ENCODE results near the gene RALGPS1. TPM values are rescaled to one million over a fixed set of nuclear protein-coding genes. Genes with fewer than 3 reads are reported as not detected.

The RALGPS1 gene
- total RNA-seq, 2 experiments from 2014 or later, result 14.1 to 14.4 TPM

- Histone ChIP-seq H3K9me3 (ENCODE audit: low read length) (no peaks in the 10 kb centered on the region), H3K27ac (ENCODE audit: low read depth, low read length, poor library complexity, severe bottlenecking) (no peak overlapping the region), H3K4me1 (ENCODE audit: insufficient read depth, low read length, poor library complexity, severe bottlenecking) (no peaks in the 10 kb centered on the region), H3K79me2 (ENCODE audit: insufficient read depth, low read depth, low read length) (no peaks in the 10 kb centered on the region), H4K20me1 (ENCODE audit: insufficient read depth, low read length) (no peaks in the 10 kb centered on the region), H3K4me2 (ENCODE audit: low read length) (no peak overlapping the region), H3K4me3 (ENCODE audit: low read depth, low read length, poor library complexity, severe bottlenecking) (no peak overlapping the region), H3K36me3 (ENCODE audit: insufficient read depth, low read length) (no peaks in the 10 kb centered on the region), H2AFZ (ENCODE audit: low read length) (no peak overlapping the region), H3K9me2 (ENCODE audit: insufficient read depth, low read length) (no peaks in the 10 kb centered on the region)
- no peak for DNase-seq (ENCODE audit: low spot score)
- ChIA-PET POLR2A (no interaction called here), CTCF (ENCODE audit: unreplicated experiment) (no interaction called here)
- intact Hi-C loops (cut with micrococcal nuclease; ENCODE audit: unreplicated experiment), result no loop called here
- TF ChIP-seq EZH2phosphoT487 (IDR thresholded peaks at IDR 0.05; ENCODE audit: borderline replicate concordance, low read depth, low read length), result no peak
- TF ChIP-seq CTCF (conservative IDR thresholded peaks at IDR 0.05; ENCODE audit: low read length), result no peak
- no TSS peak for BruUV-seq (replicated peaks)
Observed at GRCh38 chr9:127034691-127035090, 120.1 kb downstream of the RALGPS1 start.

DNA sequence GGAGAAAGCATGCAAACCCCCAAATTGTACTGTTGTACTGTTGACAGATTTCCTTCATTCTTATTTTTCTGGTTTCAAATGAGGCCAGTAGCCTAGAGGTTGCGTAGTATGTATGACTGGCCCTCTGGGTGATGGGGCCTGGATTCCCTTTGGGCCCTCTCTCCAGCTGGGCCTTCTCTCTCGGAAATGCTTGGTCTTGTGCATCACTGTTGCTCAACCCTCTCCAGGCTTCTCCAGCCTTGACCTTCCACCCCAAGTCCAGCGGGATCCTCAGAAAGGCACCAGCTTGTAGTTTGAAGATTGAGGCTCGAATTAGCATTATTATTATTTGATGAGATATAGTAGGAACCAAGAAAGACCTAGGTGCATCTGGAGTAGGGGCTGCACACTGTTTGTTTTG is 120.8 kb downstream of the RALGPS1 start:
- H3K4me1 ChIP-seq (ENCODE audit: insufficient read depth, low read length, poor library complexity, severe bottlenecking), result no peaks in the 10 kb centered on the region
- ChIA-PET POLR2A (no interaction called here), CTCF (ENCODE audit: unreplicated experiment) (no interaction called here)
- no peaks in the 10 kb centered on the region for H3K9me3 ChIP-seq (ENCODE audit: low read length)
- no peaks in the 10 kb centered on the region for H4K20me1 ChIP-seq (ENCODE audit: insufficient read depth, low read length)
- no peak overlapping the region for H2AFZ ChIP-seq (ENCODE audit: low read length)
- H3K9me2 ChIP-seq (ENCODE audit: insufficient read depth, low read length), result no peaks in the 10 kb centered on the region
- no peak overlapping the region for H3K4me2 ChIP-seq (ENCODE audit: low read length)
- H3K27ac ChIP-seq (ENCODE audit: low read depth, low read length, poor library complexity, severe bottlenecking), result no peak overlapping the region
- H3K36me3 ChIP-seq (ENCODE audit: insufficient read depth, low read length), result no peaks in the 10 kb centered on the region
- no TSS peak for BruUV-seq (replicated peaks)
- H3K79me2 ChIP-seq (ENCODE audit: insufficient read depth, low read depth, low read length), result no peaks in the 10 kb centered on the region
- intact Hi-C loops (cut with micrococcal nuclease; ENCODE audit: unreplicated experiment), result no loop called here
- DNase-seq (ENCODE audit: low spot score), result no peak
- TF ChIP-seq CTCF (conservative IDR thresholded peaks at IDR 0.05; ENCODE audit: low read length) (no peak), EZH2phosphoT487 (IDR thresholded peaks at IDR 0.05; ENCODE audit: borderline replicate concordance, low read depth, low read length) (no peak)
- no peak overlapping the region for H3K4me3 ChIP-seq (ENCODE audit: low read depth, low read length, poor library complexity, severe bottlenecking)

DNA sequence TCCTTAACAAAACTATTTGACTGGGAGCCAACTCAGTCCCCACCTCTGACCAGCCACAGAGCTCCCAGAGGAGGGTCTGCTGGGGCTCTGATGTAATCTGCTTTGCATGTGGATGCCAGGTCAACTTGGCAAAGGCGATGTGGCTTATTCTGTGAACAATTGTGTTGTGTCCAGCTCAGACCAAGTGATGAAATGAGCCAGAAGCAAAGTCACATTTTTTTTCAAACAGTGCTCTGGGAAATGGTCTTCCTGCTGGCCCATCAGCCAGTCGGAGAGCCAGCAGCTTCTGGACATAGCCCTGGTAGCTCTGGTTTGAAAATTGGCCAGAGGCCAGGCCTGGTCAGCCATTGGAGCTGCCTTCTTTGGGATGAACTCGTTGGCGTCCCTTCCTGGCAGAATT is 121.4 kb downstream of the RALGPS1 start:
- Histone ChIP-seq H2AFZ (ENCODE audit: low read length) (no peak overlapping the region), H3K4me3 (ENCODE audit: low read depth, low read length, poor library complexity, severe bottlenecking) (no peak overlapping the region), H3K79me2 (ENCODE audit: insufficient read depth, low read depth, low read length) (no peaks in the 10 kb centered on the region), H3K4me1 (ENCODE audit: insufficient read depth, low read length, poor library complexity, severe bottlenecking) (no peaks in the 10 kb centered on the region), H4K20me1 (ENCODE audit: insufficient read depth, low read length) (no peaks in the 10 kb centered on the region), H3K4me2 (ENCODE audit: low read length) (no peak overlapping the region), H3K36me3 (ENCODE audit: insufficient read depth, low read length) (no peaks in the 10 kb centered on the region), H3K9me2 (ENCODE audit: insufficient read depth, low read length) (no peaks in the 10 kb centered on the region), H3K9me3 (ENCODE audit: low read length) (no peaks in the 10 kb centered on the region), H3K27ac (ENCODE audit: low read depth, low read length, poor library complexity, severe bottlenecking) (no peak overlapping the region)
- no peak for TF ChIP-seq CTCF (conservative IDR thresholded peaks at IDR 0.05; ENCODE audit: low read length)
- no peak for TF ChIP-seq EZH2phosphoT487 (IDR thresholded peaks at IDR 0.05; ENCODE audit: borderline replicate concordance, low read depth, low read length)
- no TSS peak for BruUV-seq (replicated peaks)
- ChIA-PET CTCF (ENCODE audit: unreplicated experiment) (no interaction called here), POLR2A (no interaction called here)
- no peak for DNase-seq (ENCODE audit: low spot score)
- intact Hi-C loops (cut with micrococcal nuclease; ENCODE audit: unreplicated experiment), result no loop called here

Measured in OCI-LY7 (cell line).